ENCODE measurements around the gene KLK12. TPM values are rescaled to one million over a fixed set of nuclear protein-coding genes. Genes with fewer than 3 reads are reported as not detected.

Gene KLK12, protein sequence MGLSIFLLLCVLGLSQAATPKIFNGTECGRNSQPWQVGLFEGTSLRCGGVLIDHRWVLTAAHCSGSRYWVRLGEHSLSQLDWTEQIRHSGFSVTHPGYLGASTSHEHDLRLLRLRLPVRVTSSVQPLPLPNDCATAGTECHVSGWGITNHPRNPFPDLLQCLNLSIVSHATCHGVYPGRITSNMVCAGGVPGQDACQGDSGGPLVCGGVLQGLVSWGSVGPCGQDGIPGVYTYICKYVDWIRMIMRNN
- 1.9 TPM for total RNA-seq
- long read RNA-seq = 0 reads

DNA sequence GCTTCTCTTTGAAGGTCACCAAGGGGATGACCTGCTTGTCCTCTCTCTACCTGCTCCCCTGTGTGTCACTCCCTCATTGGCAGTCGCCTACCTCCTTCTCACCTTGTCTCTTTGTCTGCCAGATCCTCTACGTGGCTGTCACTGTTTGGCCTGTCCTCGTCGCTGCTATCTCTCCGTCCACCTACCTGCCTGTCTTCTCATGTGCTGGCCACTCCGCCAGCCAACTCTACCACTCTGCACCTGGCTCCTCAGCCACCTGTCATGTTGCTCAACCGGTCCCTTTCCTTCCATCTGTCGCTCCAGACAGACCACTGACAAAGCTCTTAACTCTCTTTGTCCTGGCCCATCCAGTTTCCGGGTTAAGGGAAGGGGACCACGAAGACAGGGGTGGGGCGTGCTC lies at the start of gene KLK12:
KLK12 (minus strand) TSS at position 299 of the 400 bp plus-strand sequence. CDS start 381 bp downstream, outside the sequence.
- H3K27me3 ChIP-seq (ENCODE audit: low read depth) = peaks cover 38% of the 10 kb centered on the region
- no peaks in the 10 kb centered on the region for H3K4me1 ChIP-seq
- DNase-seq = no peak
- no peaks in the 10 kb centered on the region for H3K36me3 ChIP-seq
- no peak within 1 kb of the TSS for H3K27ac ChIP-seq
- H3K9me3 ChIP-seq = no peaks in the 10 kb centered on the region
- no peak for ATAC-seq
- TF ChIP-seq, protein P1, sequence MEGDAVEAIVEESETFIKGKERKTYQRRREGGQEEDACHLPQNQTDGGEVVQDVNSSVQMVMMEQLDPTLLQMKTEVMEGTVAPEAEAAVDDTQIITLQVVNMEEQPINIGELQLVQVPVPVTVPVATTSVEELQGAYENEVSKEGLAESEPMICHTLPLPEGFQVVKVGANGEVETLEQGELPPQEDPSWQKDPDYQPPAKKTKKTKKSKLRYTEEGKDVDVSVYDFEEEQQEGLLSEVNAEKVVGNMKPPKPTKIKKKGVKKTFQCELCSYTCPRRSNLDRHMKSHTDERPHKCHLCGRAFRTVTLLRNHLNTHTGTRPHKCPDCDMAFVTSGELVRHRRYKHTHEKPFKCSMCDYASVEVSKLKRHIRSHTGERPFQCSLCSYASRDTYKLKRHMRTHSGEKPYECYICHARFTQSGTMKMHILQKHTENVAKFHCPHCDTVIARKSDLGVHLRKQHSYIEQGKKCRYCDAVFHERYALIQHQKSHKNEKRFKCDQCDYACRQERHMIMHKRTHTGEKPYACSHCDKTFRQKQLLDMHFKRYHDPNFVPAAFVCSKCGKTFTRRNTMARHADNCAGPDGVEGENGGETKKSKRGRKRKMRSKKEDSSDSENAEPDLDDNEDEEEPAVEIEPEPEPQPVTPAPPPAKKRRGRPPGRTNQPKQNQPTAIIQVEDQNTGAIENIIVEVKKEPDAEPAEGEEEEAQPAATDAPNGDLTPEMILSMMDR (IDR thresholded peaks at IDR 0.05) = no peak
- H3K4me3 ChIP-seq = no peak within 1 kb of the TSS
- intact Hi-C loops (cut with DNase I) = no loop called here

DNA sequence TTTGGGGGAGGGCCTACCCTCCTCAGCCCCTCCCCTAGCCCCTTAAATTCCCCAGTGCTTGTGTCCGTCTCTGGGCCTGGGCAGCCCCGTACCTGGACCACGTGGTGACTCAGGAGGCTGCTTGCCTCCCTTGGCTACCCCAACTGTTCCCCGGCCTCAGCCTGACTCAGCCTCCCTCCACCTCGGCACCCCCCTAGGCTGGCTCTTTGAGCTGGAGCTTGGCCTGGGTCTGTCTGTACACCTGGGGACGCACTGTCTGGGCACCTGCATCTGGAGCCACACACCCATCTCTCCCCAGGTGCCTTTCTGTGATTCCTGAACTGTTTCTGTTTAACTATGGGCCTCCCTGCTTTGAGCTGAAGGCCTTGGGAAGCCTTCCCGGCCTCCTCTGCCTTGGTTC lies 49.7 kb upstream of the KLK12 start:
- Histone ChIP-seq H3K4me1 (no peaks in the 10 kb centered on the region), H3K9me3 (no peaks in the 10 kb centered on the region), H3K27me3 (ENCODE audit: low read depth) (no peaks in the 10 kb centered on the region), H3K27ac (no peak overlapping the region), H3K36me3 (no peaks in the 10 kb centered on the region), H3K4me3 (no peak overlapping the region)
- intact Hi-C loops (cut with DNase I) = no loop called here
- ATAC-seq (no peak), DNase-seq (no peak)
- TF ChIP-seq, protein P1 (IDR thresholded peaks at IDR 0.05) = no peak

DNA sequence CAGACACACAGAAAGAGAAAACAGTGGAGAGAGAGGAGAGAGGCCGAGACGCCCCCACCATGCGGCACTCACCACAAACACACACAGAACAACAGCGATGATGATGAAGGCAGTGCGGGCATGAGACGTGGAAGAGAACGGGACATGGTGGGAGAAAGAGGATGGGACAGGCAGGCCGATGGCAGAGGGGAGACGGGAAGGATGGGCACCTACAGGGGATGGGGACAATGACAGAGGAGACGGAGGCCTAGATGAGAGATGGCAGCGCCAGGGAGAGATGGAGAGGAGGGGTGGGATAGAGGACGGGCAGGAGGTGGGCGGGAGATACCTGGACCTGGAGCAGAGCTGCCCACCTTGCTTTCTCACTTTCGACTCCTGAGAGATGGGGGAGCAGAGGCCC lies 49.0 kb upstream of the KLK12 start:
- Histone ChIP-seq H3K4me3 (no peak overlapping the region), H3K4me1 (no peaks in the 10 kb centered on the region), H3K27ac (no peak overlapping the region), H3K9me3 (no peaks in the 10 kb centered on the region), H3K27me3 (ENCODE audit: low read depth) (no peaks in the 10 kb centered on the region), H3K36me3 (no peaks in the 10 kb centered on the region)
- intact Hi-C loops (cut with DNase I) = no loop called here
- DNase-seq = no peak
- ATAC-seq = no peak
- TF ChIP-seq, protein P1 (IDR thresholded peaks at IDR 0.05) = no peak

DNA sequence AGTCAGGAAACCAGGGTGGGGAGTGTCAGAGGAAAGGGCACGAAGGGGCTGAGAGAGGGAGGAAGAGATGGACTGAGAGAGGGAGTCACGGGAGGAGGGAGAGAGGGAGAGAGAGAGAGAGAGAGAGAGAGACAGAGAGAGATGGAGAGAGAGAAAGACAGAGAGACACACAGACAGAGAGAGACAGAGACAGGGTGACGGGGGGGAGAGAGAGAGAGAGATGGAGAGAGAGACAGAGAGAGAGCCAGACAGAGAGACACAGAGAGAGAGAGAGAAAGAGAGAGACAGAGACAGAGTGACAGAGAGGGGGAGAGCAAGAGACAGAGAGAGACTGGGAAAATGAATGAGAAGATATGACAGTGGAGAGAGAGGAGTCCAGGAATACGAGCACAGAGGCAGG lies 48.4 kb upstream of the KLK12 start:
- TF ChIP-seq, protein P1 (IDR thresholded peaks at IDR 0.05) = no peak
- ATAC-seq (no peak), DNase-seq (no peak)
- intact Hi-C loops (cut with DNase I) = no loop called here
- no peak overlapping the region for H3K27ac ChIP-seq
- no peaks in the 10 kb centered on the region for H3K9me3 ChIP-seq
- no peaks in the 10 kb centered on the region for H3K27me3 ChIP-seq (ENCODE audit: low read depth)
- H3K36me3 ChIP-seq = no peaks in the 10 kb centered on the region
- no peaks in the 10 kb centered on the region for H3K4me1 ChIP-seq
- H3K4me3 ChIP-seq = no peak overlapping the region

DNA sequence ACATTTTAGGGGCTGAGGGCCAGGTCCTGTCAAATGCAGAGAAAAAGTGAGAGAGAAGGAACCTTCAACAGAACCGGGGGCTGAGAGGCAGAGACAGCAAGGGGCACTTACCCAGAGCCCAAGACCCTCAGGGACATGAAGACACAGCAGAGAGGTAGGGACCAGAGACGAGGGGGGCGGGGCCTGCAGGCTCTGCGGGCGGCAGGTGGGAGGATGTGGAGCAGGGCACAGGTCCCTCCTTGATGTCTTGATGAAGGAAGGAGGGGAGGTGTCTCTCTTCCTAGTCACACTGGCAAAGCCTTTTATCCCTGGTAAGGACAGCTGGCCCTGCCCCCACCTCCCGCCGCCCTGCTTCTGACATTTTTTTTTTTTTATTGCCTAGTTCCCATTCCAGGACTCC lies 47.8 kb upstream of the KLK12 start, which contains the start of gene KLK14:
KLK14 (minus strand) TSS at position 277 of the 400 bp plus-strand sequence; CDS start at position 4, 273 bp downstream.
- Histone ChIP-seq H3K36me3 (no peaks in the 10 kb centered on the region), H3K27ac (no peak within 1 kb of the TSS), H3K9me3 (no peaks in the 10 kb centered on the region), H3K4me1 (no peaks in the 10 kb centered on the region), H3K27me3 (ENCODE audit: low read depth) (no peaks in the 10 kb centered on the region), H3K4me3 (no peak within 1 kb of the TSS)
- DNase-seq (no peak), ATAC-seq (no peak)
- intact Hi-C loops (cut with DNase I) = no loop called here
- TF ChIP-seq, protein P1 (IDR thresholded peaks at IDR 0.05) = no peak

Measured in lower lobe of right lung (tissue), 2 donors.